WTC11 (cell line): ENCODE measurements around the gene RGL2. TPM values are rescaled to one million over a fixed set of nuclear protein-coding genes. Genes with fewer than 3 reads are reported as not detected.

Experiments
- ATAC-seq: fragments of 200-7000 bp; cut with Tn5 transposase; 2 replicates; pipeline ENCODE4 v1.10.0; 2021; ENCODE audit warnings: mild to moderate bottlenecking, moderate library complexity
- CTCF ChIA-PET: fragments of 300-600 bp; sonication (Branson Sonifier 250); formaldehyde crosslinking; loops from one replicate; lab custom pipeline; 2021; ENCODE audit warnings: antibody characterized with exemption; lab: Charles Lee
- POLR2A ChIA-PET: fragments of 350-600 bp; sonication (Branson Sonifier 250); formaldehyde crosslinking; loops from one replicate; lab custom pipeline; 2021; ENCODE audit warnings: antibody characterized with exemption; lab: Charles Lee
- DNase-seq: peaks from one replicate; pipeline ENCODE4 v3.0.0; 2021; ENCODE audit warnings: low spot score
- H3K27ac Mint-ChIP-seq: 2 replicates; pipeline ENCODE4 v1.8.0; 2021; ENCODE audit warnings: mixed read lengths
- H3K27me3 Mint-ChIP-seq: 2 replicates; pipeline ENCODE4 v1.8.0; 2021; ENCODE audit warnings: low read depth, mild to moderate bottlenecking, moderate library complexity, mixed read lengths
- H3K36me3 Mint-ChIP-seq: 2 replicates; pipeline ENCODE4 v1.8.0; 2021; ENCODE audit warnings: mixed read lengths
- H3K4me1 Mint-ChIP-seq: 2 replicates; pipeline ENCODE4 v1.8.0; 2022; ENCODE audit warnings: mixed read lengths
- H3K4me3 Mint-ChIP-seq: 2 replicates; pipeline ENCODE4 v1.8.0; 2021; ENCODE audit warnings: mild to moderate bottlenecking, moderate library complexity, mixed read lengths
- H3K9me3 Mint-ChIP-seq: 2 replicates; pipeline ENCODE4 v1.8.0; 2021; ENCODE audit warnings: mixed read lengths
- ATF1 ChIP-seq: sonication (generic); formaldehyde crosslinking; IDR thresholded peaks from 2 replicates; pipeline ENCODE4 v1.8.1; 2023; ENCODE audit warnings: mild to moderate bottlenecking, moderate library complexity, missing genetic modification reagents
- CBFB ChIP-seq: sonication (generic); formaldehyde crosslinking; IDR thresholded peaks from 2 replicates; pipeline ENCODE4 v1.8.1; 2022; ENCODE audit warnings: mild to moderate bottlenecking, low read depth, missing genetic modification reagents
- CREM ChIP-seq: sonication (generic); formaldehyde crosslinking; IDR thresholded peaks from 2 replicates; pipeline ENCODE4 v1.8.1; 2022; ENCODE audit warnings: mild to moderate bottlenecking, missing genetic modification reagents, moderate library complexity
- ELF4 ChIP-seq: sonication (generic); formaldehyde crosslinking; IDR thresholded peaks from 2 replicates; pipeline ENCODE4 v1.8.1; 2022; ENCODE audit warnings: low read depth, mild to moderate bottlenecking, moderate library complexity, missing genetic modification reagents
- NR1H2 ChIP-seq: sonication (generic); formaldehyde crosslinking; IDR thresholded peaks from 2 replicates; pipeline ENCODE4 v1.9.0; 2021; ENCODE audit warnings: mild to moderate bottlenecking, moderate library complexity, missing genetic modification reagents
- RELA ChIP-seq: sonication (generic); formaldehyde crosslinking; IDR thresholded peaks from 2 replicates; pipeline ENCODE4 v1.8.1; 2022; ENCODE audit warnings: missing genetic modification reagents, mild to moderate bottlenecking, borderline replicate concordance
- SMAD3 ChIP-seq: sonication (generic); formaldehyde crosslinking; IDR thresholded peaks from 2 replicates; pipeline ENCODE4 v1.8.0; 2022; ENCODE audit warnings: missing genetic modification reagents, mild to moderate bottlenecking, borderline replicate concordance
- SMAD4 ChIP-seq: sonication (generic); formaldehyde crosslinking; IDR thresholded peaks from 2 replicates; pipeline ENCODE4 v1.8.0; 2022; ENCODE audit warnings: mild to moderate bottlenecking, missing genetic modification reagents
- TCF7 ChIP-seq: sonication (generic); formaldehyde crosslinking; IDR thresholded peaks from 2 replicates; pipeline ENCODE4 v1.8.0; 2022; ENCODE audit warnings: mild to moderate bottlenecking, low read depth, missing genetic modification reagents, moderate library complexity
- TEAD4 ChIP-seq: sonication (generic); formaldehyde crosslinking; IDR thresholded peaks from 2 replicates; pipeline ENCODE4 v1.8.0; 2022; ENCODE audit warnings: mild to moderate bottlenecking, missing genetic modification reagents
- TP53 ChIP-seq: sonication (generic); formaldehyde crosslinking; IDR thresholded peaks from 2 replicates; pipeline ENCODE4 v1.8.1; 2023; ENCODE audit warnings: mild to moderate bottlenecking, missing genetic modification reagents
- ZNF121 ChIP-seq: sonication (generic); formaldehyde crosslinking; IDR thresholded peaks from 2 replicates; pipeline ENCODE4 v1.8.0; 2023; ENCODE audit warnings: missing genetic modification reagents
- ZNF138 ChIP-seq: sonication (generic); formaldehyde crosslinking; conservative IDR thresholded peaks from 2 replicates; pipeline ENCODE4 v1.8.1; 2022; ENCODE audit warnings: mild to moderate bottlenecking, moderate library complexity, missing genetic modification reagents
- ZNF416 ChIP-seq: fragments of 250-450 bp; sonication (Bioruptor Pico); IDR thresholded peaks from 2 replicates; pipeline ENCODE4 v1.9.0; 2021; ENCODE audit warnings: mild to moderate bottlenecking, inconsistent platforms
- total RNA-seq: library from RNA; stranded (reverse); gene quantifications from 3 replicates; pipeline ENCODE4 v1.2.3, GENCODE V29; 2021
- TF ChIP-seq, protein P1 (sequence below): sonication (generic); formaldehyde crosslinking; IDR thresholded peaks from 2 replicates; pipeline ENCODE4 v1.8.1; 2023; ENCODE audit warnings: mild to moderate bottlenecking, missing genetic modification reagents
- TF ChIP-seq, protein P2 (sequence below): sonication (generic); formaldehyde crosslinking; IDR thresholded peaks from 2 replicates; pipeline ENCODE4 v1.8.1; 2022; ENCODE audit warnings: mild to moderate bottlenecking, missing genetic modification reagents, moderate library complexity, borderline replicate concordance
- TF ChIP-seq, protein P3 (sequence below): sonication (generic); formaldehyde crosslinking; IDR thresholded peaks from 2 replicates; pipeline ENCODE4 v1.8.1; 2023; ENCODE audit warnings: mild to moderate bottlenecking, moderate library complexity, missing genetic modification reagents
- TF ChIP-seq, protein P4 (sequence below): sonication (generic); formaldehyde crosslinking; IDR thresholded peaks from 2 replicates; pipeline ENCODE4 v1.8.1; 2022; ENCODE audit warnings: low read depth, mild to moderate bottlenecking, moderate library complexity, missing genetic modification reagents, borderline replicate concordance
- TF ChIP-seq, protein P5 (sequence below): fragments of 250-450 bp; sonication (Bioruptor Pico); IDR thresholded peaks from 2 replicates; pipeline ENCODE4 v1.8.0; 2021; ENCODE audit warnings: mild to moderate bottlenecking
- TF ChIP-seq, protein P6 (sequence below): sonication (generic); formaldehyde crosslinking; IDR thresholded peaks from 2 replicates; pipeline ENCODE4 v1.8.1; 2022; ENCODE audit warnings: low read depth, missing genetic modification reagents, borderline replicate concordance

The RGL2 gene
- total RNA-seq, 1 experiment from 2014 or later: 77.1 TPM

DNA sequence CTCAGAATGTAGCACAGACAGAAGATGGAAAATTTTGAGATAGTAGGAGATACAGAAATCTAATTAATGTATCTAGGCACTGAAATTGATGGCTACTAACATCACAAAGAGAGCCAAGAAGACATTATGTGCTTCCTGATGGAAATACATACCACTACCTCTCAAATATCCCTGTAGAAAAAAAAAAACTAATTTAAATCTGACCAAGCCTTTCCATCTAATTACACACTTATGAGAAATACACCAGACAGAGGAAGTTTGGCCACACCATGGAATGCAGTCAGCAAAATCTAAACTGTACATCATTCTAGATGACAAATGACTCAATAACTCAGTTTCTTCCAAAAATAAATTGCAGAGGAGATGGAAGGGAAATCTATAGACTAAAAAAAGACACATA, 46.0 kb downstream of the RGL2 start (continued):
- TF ChIP-seq, protein P1, sequence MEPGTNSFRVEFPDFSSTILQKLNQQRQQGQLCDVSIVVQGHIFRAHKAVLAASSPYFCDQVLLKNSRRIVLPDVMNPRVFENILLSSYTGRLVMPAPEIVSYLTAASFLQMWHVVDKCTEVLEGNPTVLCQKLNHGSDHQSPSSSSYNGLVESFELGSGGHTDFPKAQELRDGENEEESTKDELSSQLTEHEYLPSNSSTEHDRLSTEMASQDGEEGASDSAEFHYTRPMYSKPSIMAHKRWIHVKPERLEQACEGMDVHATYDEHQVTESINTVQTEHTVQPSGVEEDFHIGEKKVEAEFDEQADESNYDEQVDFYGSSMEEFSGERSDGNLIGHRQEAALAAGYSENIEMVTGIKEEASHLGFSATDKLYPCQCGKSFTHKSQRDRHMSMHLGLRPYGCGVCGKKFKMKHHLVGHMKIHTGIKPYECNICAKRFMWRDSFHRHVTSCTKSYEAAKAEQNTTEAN (CRISPR knock-in tag): no peak
- no peak for TF ChIP-seq CBFB (CRISPR knock-in tag)

DNA sequence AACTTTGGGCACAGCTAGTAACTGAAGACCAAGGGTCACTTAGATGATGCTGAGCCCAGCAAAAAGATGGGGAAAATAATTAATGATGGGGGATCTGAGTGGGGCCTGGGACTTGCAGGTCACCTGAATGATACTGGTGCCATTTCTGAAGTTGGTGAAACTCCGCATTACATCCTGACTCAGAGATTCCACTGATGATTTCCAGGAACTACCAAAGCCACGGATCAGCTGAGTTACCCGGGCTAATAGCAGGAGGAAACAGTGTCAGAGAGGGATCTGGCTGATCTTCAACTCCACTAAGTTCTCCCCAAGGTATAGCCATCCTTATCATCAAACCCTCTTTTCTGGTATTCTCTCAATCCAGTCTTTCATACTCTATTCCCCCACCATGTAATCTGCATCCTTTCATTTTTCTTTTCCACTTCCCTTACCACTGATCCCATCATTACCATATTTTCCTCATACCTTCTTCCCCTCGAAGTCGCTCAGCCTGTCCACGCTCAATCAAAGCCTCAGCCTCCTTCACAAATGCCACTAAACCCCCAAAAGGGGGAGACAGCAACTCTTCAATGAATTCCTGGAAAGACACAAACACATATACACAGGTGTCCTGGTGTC, 47.2 kb downstream of the RGL2 start:
- DNase-seq: no peak
- Mint-ChIP-seq H3K27ac (no peak overlapping the region), H3K36me3 (peaks cover 19% of the 10 kb centered on the region), H3K9me3 (no peaks in the 10 kb centered on the region), H3K27me3 (peaks cover 19% of the 10 kb centered on the region), H3K4me3 (no peak overlapping the region; the same call in 1 of the 2 replicates), H3K4me1 (peaks cover 18% of the 10 kb centered on the region)
- TF ChIP-seq TEAD4 (no peak), ELF4 (no peak), ZNF138 (CRISPR knock-in tag) (no peak)
- TF ChIP-seq, protein P2, sequence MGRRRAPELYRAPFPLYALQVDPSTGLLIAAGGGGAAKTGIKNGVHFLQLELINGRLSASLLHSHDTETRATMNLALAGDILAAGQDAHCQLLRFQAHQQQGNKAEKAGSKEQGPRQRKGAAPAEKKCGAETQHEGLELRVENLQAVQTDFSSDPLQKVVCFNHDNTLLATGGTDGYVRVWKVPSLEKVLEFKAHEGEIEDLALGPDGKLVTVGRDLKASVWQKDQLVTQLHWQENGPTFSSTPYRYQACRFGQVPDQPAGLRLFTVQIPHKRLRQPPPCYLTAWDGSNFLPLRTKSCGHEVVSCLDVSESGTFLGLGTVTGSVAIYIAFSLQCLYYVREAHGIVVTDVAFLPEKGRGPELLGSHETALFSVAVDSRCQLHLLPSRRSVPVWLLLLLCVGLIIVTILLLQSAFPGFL: no peak
- TF ChIP-seq, protein P3, sequence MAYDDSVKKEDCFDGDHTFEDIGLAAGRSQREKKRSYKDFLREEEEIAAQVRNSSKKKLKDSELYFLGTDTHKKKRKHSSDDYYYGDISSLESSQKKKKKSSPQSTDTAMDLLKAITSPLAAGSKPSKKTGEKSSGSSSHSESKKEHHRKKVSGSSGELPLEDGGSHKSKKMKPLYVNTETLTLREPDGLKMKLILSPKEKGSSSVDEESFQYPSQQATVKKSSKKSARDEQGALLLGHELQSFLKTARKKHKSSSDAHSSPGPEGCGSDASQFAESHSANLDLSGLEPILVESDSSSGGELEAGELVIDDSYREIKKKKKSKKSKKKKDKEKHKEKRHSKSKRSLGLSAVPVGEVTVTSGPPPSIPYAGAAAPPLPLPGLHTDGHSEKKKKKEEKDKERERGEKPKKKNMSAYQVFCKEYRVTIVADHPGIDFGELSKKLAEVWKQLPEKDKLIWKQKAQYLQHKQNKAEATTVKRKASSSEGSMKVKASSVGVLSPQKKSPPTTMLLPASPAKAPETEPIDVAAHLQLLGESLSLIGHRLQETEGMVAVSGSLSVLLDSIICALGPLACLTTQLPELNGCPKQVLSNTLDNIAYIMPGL (CRISPR knock-in tag): no peak
- ChIA-PET CTCF (interaction anchor here (3.7 to 4.0 kb wide), 2 partner anchors 26 to 267 kb away, joined by 24 to 26 read pairs; partner anchors contain the start of gene B3GALT4), POLR2A (no interaction called here)
- ATAC-seq: no peak

DNA sequence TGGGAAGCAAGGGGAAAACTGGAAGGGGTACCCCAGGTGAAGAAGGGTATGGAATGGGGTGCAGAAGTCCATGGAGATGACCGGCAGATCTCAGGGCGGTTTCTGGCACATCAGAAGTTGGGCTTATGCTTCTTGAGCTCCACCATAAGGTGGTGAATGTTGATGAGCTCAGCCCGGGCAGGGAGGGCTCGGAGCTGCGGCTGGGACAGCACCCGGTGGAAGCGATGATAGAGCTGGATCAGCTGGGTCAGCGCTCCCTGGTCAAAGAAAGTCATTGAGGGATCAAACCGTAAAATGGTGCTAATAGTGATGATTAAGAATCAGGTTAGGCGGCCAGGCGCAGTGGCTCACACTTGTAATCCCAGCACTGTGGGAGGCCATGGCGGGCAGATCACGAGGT, 48.0 kb downstream of the RGL2 start:
- H3K4me3 Mint-ChIP-seq: peak overlapping the region; percentile 86
- peaks cover 18% of the 10 kb centered on the region for H3K4me1 Mint-ChIP-seq
- H3K36me3 Mint-ChIP-seq: peaks cover 16% of the 10 kb centered on the region
- ATAC-seq (no peak), DNase-seq (no peak)
- H3K27ac Mint-ChIP-seq: no peak overlapping the region
- POLR2A ChIA-PET: interaction anchor here (1.5 to 1.9 kb wide), 2 partner anchors 21 to 49 kb away, joined by 3 to 5 read pairs; partner anchors contain the start of genes RPS18 and VPS52
- CTCF ChIA-PET: interaction anchor here (1.4 to 5.2 kb wide), 6 partner anchors 27 to 267 kb away, joined by 4 to 83 read pairs (median 25); partner anchors contain the start of genes B3GALT4, RGL2 and RING1
- peaks cover 26% of the 10 kb centered on the region for H3K27me3 Mint-ChIP-seq
- H3K9me3 Mint-ChIP-seq: no peaks in the 10 kb centered on the region
- TF ChIP-seq TP53 (CRISPR knock-in tag): no peak
- no peak for TF ChIP-seq NR1H2 (CRISPR knock-in tag)
- TF ChIP-seq ATF1 (CRISPR knock-in tag): no peak
- no peak for TF ChIP-seq CBFB (CRISPR knock-in tag)
- TF ChIP-seq, protein P4, sequence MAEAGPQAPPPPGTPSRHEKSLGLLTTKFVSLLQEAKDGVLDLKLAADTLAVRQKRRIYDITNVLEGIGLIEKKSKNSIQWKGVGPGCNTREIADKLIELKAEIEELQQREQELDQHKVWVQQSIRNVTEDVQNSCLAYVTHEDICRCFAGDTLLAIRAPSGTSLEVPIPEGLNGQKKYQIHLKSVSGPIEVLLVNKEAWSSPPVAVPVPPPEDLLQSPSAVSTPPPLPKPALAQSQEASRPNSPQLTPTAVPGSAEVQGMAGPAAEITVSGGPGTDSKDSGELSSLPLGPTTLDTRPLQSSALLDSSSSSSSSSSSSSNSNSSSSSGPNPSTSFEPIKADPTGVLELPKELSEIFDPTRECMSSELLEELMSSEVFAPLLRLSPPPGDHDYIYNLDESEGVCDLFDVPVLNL (CRISPR knock-in tag): no peak
- no peak for TF ChIP-seq SMAD4 (CRISPR knock-in tag)
- TF ChIP-seq, protein P5, sequence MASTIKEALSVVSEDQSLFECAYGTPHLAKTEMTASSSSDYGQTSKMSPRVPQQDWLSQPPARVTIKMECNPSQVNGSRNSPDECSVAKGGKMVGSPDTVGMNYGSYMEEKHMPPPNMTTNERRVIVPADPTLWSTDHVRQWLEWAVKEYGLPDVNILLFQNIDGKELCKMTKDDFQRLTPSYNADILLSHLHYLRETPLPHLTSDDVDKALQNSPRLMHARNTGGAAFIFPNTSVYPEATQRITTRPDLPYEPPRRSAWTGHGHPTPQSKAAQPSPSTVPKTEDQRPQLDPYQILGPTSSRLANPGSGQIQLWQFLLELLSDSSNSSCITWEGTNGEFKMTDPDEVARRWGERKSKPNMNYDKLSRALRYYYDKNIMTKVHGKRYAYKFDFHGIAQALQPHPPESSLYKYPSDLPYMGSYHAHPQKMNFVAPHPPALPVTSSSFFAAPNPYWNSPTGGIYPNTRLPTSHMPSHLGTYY (CRISPR knock-in tag): no peak
- TF ChIP-seq CREM: no peak
- no peak for TF ChIP-seq SMAD3 (CRISPR knock-in tag)
- TF ChIP-seq ZNF121 (CRISPR knock-in tag): no peak
- no peak for TF ChIP-seq RELA (CRISPR knock-in tag)
- TF ChIP-seq ZNF416: no peak
- TF ChIP-seq TCF7 (CRISPR knock-in tag): no peak
- TF ChIP-seq, protein P6, sequence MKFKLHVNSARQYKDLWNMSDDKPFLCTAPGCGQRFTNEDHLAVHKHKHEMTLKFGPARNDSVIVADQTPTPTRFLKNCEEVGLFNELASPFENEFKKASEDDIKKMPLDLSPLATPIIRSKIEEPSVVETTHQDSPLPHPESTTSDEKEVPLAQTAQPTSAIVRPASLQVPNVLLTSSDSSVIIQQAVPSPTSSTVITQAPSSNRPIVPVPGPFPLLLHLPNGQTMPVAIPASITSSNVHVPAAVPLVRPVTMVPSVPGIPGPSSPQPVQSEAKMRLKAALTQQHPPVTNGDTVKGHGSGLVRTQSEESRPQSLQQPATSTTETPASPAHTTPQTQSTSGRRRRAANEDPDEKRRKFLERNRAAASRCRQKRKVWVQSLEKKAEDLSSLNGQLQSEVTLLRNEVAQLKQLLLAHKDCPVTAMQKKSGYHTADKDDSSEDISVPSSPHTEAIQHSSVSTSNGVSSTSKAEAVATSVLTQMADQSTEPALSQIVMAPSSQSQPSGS (CRISPR knock-in tag): no peak
- TF ChIP-seq, protein P1 (CRISPR knock-in tag): no peak
- TF ChIP-seq, all 79 proteins: peak for 0
